AG08395 (cell line): ENCODE measurements around the gene SGK1.

ENCODE experiments used
- DNase-seq: peaks from one replicate; pipeline ENCODE4 v3.0.0; 2012; ENCODE audit warnings: mixed read lengths, low spot score

SGK1 gene

GRCh38 chr6:134169871-134170486 is 147.9 kb downstream of the SGK1 start:
- DNase-seq, result no peak

DNA sequence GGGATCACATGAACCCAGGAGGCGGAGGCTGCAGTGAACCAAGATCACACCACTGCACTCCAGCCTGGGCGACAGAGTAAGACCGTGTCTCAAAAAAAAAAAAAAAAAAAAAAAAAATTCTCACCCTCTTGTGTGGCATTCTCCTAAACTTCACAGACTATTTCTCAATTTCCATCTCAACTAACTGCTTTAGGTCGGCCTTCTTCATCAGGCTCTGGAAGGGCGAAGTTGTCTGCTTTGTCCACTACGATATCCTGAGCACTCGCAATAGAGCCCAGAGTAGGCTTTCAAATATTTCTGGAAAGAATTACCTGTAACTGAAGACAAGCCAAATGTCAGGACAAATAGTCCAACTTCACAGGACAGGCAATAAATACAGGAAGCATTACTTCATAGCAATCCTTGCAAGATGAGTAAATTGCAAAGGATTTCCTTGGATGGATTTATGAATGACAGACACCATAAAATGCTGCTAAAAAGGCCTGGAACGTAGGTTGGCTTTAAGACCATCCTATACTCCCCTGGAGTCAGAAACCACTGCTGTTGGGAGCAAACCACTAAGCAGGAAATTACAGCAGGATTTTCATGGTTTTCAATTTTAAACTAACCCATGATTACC is 149.2 kb downstream of the SGK1 start:
- DNase-seq, result no peak

GRCh38 chr6:134166511-134167261 is 151.2 kb downstream of the SGK1 start:
- no peak for DNase-seq

DNA sequence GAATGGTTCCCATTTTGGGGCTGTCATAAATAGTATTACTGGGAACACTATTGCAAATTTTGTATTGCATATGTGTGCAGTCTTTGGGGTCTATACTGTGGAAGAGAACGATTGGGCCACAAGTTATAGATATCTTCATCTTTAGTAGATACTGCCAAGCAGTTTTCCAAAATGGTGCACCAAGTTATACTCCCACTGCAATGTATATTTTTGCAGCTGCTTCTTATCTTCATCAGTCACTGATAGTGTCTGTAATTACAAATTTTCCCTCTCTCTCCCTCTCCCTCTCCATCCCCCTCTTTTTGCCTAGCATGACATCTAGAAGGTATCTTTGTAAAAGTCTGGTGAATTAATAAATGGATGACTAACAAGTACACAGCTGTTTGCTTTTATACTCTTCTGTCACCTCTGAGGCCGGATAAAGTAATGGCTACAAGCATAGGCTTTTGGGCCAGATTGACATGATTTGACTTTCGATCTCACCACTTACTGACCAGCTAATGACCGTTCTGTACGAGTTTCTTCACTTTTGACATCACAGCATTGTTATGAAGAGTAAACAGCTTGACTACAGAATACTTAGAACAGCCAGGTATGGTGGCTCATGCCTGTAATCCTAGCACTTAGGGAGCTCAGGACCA is 152.2 kb downstream of the SGK1 start:
- DNase-seq, result no peak

DNA sequence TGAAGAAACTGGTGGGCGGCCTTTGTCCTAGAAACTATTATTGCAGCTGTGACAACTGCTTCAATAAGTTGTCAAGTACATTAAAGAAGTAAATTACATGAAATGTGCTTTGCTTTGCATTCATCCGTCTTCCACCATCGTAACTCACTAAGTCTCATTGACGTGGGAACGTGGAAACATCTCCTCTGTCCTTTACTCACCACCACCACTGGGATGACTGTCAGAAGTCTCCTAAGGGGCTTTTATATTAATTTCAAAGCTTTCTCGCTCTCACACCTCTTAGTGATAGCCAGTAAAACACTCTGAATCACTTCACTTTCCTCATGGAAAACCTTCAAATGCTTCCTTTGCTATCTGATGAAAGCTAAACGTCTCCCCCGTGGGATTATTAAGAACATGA is 153.6 kb downstream of the SGK1 start:
- no peak for DNase-seq

- DNase-seq, result no peak
Observed at GRCh38 chr6:134162932-134163331, 155.0 kb downstream of the SGK1 start.

DNA sequence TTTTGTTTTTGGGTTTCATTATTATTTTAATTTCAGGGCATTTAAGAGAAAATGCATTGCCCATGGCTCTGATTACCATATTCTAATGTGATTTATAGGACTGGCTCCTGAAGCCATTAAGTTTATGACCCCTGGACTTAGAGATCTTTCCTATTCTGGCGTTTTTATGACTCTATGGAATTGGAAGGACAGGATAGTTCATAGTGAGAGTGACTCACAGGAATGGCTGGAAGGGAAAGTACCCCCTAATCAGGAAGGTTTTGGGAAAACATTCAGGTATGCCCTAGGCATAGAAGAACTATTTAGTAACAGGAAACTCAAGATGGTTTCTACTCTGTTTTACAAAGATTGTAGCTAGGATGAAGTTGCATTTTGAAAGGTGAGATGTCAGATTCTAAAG is 156.9 kb downstream of the SGK1 start:
- no peak for DNase-seq

- DNase-seq, result no peak
Observed at GRCh38 chr6:134152767-134153485, 165.0 kb downstream of the SGK1 start.

- no peak for DNase-seq
Observed at GRCh38 chr6:134148566-134148965, 169.3 kb downstream of the SGK1 start.

DNA sequence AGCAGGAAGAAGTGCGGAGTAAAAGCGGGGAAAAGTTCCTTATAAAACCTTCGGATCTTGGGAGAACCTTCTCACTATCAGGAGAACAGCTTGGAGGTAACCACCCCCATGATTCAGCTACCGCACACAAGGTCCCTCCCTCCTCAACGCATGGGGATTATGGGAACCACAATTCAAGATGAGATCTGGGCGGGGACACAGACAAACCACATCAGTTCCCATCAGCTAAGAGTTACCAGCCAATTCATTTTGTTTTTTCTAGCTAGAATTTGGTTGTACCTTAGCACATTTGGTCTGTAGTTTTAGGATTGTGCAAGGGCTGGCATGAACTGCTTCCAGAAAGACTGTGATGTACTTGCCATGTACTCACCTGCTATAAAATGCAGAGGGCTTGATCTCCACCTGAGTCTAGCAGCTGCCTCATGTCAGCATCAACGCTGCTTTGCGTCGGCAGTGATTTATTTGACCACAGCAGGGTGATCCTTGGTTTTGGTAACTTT is 170.8 kb downstream of the SGK1 start:
- DNase-seq, result no peak

DNA sequence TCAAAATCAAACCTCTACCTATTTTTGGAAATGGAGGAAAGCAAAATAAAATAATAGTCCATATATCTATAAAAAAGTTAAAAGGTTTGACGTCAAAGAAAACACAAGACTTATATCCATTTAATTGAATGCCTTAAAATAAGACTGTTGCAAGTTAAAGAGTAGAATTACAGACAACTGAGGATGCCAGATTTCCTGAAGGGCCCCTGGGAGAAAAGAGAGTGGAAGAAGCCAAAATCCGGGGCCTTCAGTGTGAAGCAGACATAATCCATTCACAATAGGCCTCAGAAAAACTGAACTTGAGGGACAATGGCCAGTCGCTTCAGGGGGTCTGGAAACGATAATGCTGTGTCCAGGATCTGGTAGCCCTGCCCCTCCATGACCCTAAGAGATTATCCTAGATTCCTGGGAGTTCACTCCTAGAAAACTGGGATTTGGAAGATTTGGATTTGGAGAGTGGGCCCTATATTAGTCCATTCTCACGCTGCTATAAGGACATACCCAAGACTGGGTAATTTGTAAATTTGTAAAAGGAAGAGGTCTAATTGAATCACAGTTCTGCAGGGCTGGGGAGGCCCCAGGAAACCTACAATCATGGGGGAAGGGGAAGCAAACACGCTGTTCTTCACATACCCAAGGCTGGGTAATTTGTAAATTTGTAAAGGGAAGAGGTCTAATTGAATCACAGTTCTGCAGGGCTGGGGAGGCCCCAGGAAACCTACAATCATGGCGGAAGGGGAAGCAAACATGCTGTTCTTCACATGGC is 171.5 kb downstream of the SGK1 start:
- no peak for DNase-seq

DNA sequence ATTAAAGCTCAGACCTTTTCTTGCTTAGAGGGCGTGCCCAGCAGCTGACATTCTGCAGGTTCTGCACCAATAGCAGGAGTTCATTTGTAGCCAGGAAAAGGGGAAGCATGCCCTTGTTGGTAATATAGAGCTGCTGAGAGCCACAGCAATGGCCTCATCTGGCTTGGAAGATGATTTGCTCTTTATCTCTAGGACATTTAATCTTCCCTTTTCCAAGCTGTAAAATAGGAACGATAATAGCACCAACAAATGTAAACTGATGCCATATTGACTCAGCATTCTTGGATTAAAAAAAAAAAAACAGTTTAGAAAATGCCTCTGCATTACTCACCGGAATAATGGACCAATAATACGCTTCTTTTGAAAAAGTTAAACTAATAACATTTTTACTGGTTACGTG is 172.1 kb downstream of the SGK1 start:
- DNase-seq, result no peak

DNA sequence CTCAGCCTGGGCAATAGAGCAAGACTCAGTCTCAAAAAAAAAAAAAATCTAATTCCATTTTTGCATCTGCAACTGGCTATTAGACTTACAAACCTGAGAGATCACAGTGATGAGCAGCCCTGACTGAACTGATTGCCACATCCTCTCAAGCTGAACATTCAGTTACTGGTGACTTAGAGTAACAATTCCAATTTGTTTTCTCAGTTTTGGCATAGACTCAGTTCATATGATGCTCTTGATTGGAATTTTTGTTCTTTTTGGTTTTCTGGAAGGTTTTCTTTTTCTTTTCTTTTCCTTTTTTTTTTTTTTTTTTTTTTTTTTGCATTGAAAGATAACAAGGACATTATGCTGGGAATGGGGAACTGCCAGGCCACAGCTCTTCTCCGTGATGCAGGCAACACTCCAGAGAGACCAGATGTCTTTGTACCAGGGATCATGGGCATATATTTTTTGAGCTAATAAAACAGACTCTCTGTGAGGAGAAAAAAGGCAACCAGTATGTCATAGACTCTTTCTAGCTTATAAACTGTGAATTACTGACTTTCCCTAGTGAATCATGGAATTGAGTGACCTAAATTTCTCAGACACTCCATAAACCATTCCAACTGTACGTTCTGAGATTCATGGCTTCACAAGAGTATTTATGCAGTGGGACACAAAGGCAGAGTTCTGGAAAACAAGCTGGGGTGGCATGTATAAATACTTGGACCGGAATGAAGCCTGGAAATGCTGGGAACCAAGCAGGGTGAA is 179.5 kb downstream of the SGK1 start:
- peak; percentile 52 for DNase-seq

- no peak for DNase-seq
Observed at GRCh38 chr6:134134654-134135053, 183.3 kb downstream of the SGK1 start.

- no peak for DNase-seq
Observed at GRCh38 chr6:134132494-134133141, 185.3 kb downstream of the SGK1 start.

GRCh38 chr6:134131530-134132139 is 186.3 kb downstream of the SGK1 start:
- no peak for DNase-seq

GRCh38 chr6:134128146-134128545 is 189.8 kb downstream of the SGK1 start:
- DNase-seq, result no peak

- DNase-seq, result peak; percentile 35
Observed at GRCh38 chr6:134123666-134124208, 194.2 kb downstream of the SGK1 start.

- DNase-seq, result no peak
Observed at GRCh38 chr6:134122775-134123174, 195.1 kb downstream of the SGK1 start.
